HG03378 (cell line): ENCODE data around the gene RNU5B-1.

Source experiments
- ATAC-seq: cut with Tn5 transposase; IDR thresholded peaks from one replicate; pipeline ENCODE4 v1.9.1; 2021; ENCODE audit warnings: mild to moderate bottlenecking, moderate library complexity; ENCODE audit not compliant: unreplicated experiment

Gene RNU5B-1

GRCh38 chr15:65327651-65328393 lies 23.3 kb downstream of the RNU5B-1 start:
- ATAC-seq: no peak

DNA sequence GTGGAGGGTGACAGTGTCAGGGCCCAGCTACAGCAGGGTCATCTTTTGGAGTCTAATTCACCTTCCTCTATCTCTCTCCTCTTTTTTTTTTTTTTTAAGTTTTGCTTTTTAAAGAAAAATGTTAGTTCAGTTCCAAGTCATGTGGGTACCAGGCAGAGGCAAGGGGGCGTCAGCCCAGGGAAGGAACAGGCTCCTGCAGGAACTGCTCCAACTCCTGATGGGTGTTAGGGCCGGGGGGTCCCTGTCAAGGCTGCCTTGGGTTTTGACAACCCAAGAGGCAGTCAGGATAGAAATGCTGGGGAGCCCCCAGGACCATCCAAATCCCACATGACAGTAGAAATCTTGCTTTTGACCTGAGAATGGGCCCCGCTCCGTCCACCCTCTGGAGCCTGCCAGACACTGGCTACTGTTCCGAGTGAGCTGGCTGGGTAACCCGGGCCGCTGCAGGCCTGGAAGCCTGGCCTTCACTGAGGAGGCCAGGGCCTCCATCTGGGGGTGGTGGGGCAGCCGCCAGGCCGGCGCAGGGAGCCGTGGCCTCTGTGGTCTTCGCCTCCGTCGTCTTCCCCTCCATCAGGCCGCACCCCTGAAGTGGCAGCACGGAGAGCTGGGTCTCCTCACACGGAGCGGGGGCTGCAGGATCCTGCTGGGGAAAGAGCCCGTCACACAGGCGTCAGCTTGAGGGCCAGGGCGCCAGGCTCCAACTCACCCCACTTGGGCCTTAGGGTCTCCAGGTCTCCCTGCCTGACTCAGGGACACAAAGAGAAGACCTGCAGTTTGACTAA lies 24.2 kb downstream of the RNU5B-1 start:
- no peak for ATAC-seq

GRCh38 chr15:65329288-65329983 lies 25.0 kb downstream of the RNU5B-1 start:
- ATAC-seq: no peak

GRCh38 chr15:65329984-65330735 lies 25.7 kb downstream of the RNU5B-1 start:
- no peak for ATAC-seq

- no peak for ATAC-seq
Observed at GRCh38 chr15:65330934-65331645, 26.6 kb downstream of the RNU5B-1 start.

- no peak for ATAC-seq
Observed at GRCh38 chr15:65331811-65332210, 27.3 kb downstream of the RNU5B-1 start.

- ATAC-seq: no peak
Observed at GRCh38 chr15:65332391-65333147, 28.1 kb downstream of the RNU5B-1 start.

- ATAC-seq: no peak
Observed at GRCh38 chr15:65333148-65333820, 28.8 kb downstream of the RNU5B-1 start.

GRCh38 chr15:65333856-65334255 lies 29.4 kb downstream of the RNU5B-1 start:
- ATAC-seq: no peak

DNA sequence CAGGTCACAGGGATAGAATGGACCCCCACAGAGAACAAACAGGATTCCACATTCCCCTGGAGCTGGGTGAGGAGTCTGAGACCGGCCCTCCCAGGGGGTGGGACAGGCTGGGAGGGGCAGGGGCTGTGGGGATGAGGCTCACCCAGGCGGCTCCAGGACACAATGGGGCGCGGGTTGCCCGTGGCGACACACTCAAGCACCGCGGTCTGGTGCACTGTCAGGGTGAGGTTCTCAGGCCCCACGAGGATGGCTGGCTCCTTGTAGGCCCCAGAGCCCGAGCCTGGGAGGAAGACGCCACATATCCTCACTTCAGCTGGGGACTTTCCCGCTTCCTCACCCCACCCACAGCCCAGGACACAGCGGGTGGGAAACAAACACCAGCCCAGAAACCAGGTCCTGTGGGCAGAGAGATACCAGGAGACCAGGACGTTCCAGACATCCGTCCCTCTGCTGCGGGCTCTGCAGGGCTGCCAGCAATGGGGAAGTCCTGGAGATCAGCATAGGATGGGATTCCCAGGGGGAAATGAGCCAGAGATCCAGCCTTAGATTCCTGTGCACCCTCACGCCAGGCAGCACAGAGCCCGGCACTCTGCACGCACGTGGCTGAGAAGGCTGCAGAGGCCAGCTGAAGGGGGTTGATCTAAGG lies 30.2 kb downstream of the RNU5B-1 start:
- ATAC-seq: no peak

GRCh38 chr15:65335278-65336055 lies 31.0 kb downstream of the RNU5B-1 start:
- no peak for ATAC-seq

GRCh38 chr15:65336493-65337435 lies 32.3 kb downstream of the RNU5B-1 start:
- ATAC-seq: no peak

DNA sequence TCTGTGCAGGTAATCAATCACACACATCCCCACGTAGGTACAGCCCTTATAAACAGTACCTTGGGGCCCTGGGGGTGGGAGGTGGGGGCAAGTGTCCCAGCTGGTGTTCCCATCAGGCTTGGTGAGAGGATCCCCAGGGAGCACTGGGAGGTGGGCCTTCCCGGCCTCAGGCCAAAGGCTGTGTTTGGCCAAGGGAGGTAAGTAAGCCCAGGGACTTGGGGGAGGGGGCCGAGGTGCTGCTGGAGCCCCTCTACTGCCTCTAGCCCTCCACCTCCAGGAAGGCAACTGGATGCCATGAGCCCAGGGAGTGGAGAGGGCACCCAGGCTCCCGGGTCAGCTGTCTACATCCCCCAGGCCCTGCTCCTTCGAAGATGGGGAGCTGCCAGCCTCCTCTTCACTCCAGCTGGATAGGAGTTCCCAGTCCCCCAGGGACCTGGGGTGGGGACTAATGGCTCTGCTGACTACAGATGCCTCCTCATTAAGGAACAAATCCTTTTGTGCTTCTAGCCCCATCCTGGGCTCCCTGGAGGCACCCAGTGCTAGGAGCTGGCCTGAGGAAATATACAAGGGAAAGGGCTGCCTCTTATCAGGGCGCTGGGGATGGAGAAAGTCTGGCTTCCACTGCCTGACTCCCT lies 33.1 kb downstream of the RNU5B-1 start:
- no peak for ATAC-seq

- no peak for ATAC-seq
Observed at GRCh38 chr15:65338366-65338765, 33.9 kb downstream of the RNU5B-1 start.

GRCh38 chr15:65338823-65339222 lies 34.3 kb downstream of the RNU5B-1 start:
- ATAC-seq: no peak

DNA sequence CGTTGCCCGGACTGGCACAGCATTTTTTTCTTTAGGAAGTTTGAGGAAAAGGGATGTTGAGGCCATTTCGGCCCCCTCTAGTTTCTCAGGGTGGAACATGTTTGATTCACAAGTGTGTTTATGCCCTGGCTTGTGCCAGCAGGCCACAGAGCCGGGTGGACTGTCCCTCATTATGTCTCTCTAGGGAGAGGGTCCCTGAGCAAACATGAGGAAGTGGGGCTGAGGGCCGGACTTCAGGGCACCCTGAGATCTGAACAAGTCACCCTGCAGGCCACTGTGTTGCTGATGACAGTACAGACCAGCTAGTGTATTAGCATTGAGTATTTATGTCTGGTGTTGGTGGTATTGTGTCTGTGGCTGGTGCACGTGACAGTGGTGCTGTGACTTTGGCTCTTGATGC lies 34.9 kb downstream of the RNU5B-1 start:
- ATAC-seq: no peak
